ENCODE data around the gene GABARAP.

The GABARAP gene

DNA sequence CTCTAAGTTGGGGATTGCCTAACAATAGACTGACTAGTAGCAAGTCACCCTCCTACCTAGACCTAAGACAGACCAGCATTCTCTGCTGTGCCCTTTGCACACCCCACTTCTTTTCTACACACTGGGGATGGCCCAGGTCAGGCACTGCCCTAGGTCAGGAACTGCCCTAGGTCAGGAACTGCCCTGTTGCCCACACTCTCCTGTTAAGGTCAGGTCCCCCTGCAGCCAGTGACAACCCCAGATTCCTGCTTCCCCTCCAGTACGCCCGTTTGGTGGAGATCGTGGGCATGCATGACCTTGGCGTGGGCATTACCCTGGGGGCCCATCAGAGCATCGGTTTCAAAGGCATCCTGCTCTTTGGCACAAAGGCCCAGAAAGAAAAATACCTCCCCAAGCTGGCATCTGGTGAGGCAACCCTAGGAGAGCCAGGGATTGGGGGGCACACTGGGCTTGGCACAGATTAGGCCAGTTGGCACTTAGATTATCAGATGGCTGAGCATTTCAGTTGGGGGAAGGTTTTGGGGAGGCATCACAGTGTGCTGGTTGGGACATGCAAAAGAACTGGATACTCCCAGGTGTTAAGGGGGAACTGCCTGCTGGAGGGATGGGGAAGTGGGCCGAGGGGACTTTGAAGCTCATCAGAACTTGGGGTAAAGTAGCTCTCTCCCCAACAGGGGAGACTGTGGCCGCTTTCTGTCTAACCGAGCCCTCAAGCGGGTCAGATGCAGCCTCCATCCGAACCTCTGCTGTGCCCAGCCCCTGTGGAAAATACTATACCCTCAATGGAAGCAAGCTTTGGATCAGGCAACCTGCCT, 20.8 kb downstream of the GABARAP start:
- DNase-seq = no peak

DNA sequence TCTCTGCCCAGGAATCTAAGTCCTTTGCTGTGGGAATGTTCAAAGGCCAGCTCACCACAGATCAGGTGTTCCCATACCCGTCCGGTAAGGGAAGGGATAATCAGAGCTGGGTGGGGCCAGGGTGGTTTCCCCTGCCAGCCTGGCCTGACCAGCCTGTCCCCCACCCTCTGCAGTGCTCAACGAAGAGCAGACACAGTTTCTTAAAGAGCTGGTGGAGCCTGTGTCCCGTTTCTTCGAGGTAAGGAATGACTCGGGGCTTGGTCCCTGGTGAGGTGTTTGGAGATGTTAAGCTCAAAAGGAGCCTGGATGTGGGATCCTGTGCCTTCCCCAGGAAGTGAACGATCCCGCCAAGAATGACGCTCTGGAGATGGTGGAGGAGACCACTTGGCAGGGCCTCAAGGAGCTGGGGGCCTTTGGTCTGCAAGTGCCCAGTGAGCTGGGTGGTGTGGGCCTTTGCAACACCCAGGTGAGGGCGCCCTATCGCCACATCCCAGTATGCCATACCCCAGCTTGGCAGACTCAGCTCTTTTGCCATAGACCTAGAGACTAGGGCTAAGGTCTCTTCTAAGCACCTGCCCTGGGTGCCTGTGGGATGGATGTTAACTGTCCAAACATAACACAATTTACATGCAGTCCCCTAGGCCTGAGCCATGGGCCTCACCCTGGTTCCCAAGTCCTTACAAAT, 21.5 kb downstream of the GABARAP start:
- peak; percentile 64 for DNase-seq

DNA sequence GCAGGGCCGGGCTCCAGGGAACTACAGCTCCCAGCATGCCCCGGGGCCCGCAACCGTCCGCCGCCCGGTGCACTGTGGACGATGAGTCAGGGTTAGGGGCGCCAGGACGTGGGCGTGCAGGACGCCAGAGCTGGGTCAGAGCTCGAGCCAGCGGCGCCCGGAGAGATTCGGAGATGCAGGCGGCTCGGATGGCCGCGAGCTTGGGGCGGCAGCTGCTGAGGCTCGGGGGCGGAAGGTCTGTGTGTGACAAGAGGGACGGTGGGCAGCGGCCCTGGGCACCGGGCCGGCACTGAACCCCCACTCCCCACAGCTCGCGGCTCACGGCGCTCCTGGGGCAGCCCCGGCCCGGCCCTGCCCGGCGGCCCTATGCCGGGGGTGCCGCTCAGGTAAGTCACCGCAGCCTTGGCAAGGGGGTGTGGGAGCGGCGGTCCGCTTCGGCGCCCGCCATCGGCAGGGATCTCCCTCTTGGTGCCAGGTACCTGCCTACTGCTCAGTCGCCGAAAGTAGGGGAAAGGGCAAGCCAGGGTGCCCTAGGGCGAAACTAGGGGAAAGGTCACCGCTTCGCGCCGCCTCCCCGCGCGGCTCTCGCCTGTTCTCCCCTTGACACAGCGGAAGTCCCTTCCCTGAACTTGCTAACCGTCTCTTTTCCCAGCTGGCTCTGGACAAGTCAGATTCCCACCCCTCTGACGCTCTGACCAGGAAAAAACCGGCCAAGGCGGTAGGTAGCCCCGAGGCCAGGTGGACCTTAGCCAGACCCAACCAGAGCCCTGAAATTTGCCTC, 22.2 kb downstream of the GABARAP start, which contains the start of the genes ACADVL and DLG4:
Gene ACADVL (plus strand): TSS at position 127 of the 781 bp plus-strand sequence. CDS start 47 bp downstream, at position 174.
Gene DLG4 (minus strand): TSS at position 25 of the 781 bp plus-strand sequence.
- DNase-seq = peak; percentile 81

DNA sequence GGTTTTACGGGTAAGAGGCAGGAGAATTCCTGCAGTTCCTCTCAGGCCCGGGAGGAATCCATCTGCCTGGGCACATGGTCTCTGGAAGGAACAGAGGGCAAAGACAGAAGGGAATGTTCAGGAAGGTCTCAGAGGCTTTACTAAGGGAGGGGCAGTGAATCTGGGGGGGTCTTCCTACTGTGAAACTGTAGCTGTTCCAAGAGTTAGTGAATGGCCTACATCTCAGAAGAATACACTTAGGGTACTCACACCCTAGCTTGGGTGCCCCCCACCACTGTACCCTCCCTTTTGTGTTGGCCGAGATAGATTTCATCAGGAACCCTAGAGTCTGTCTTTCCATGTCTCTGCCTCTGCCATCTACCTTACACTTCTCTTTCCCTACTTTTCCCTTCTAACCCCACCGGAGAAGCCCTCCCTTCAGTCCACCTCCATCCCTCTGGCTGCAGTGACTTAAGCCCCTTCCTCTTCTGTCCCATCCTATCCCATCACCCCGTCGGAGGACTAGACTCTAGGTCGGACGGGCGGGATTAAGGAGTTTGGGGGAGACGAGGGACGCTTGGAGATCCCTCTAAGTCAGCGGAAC, 22.9 kb downstream of the GABARAP start:
- no peak for DNase-seq

DNA sequence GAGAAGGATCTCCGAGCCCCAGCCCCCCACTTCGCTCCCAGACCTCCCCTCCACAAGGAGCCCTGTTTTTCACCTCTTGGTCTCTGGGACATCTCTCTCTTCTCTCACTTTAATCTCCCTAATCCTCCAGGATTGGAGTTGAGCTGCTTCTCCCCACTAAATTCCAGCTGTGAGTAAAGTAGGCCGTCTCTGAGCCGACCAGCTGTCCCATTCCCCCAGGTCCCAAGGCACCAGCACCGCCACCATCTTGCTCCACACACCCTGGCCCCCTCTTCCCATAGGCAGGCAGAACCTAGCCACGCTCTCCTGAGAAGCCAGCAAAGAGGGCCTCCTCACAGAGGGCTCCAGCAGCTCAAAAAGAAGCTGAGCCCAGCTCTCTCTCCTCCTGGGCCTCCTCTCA, 23.5 kb downstream of the GABARAP start:
- DNase-seq = no peak

DNA sequence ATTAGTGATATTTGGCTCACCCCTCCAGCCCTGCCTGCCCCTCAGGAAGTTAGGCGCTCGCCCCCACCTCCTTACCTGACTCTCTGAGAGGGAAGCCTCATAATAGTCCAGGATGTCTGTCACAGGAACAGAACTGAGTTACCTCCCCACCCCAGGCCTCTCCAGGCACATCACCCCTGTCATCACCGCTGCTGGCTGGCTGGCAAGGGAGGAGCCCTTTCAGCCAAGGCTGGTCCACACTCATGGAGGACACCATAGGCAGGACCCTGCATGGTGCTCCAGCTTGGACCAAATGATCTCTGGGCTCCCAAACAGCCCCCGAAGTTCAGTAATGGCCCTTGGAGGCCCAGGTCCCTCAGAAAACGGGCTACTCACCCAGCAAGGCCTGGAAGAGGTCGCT, 24.1 kb downstream of the GABARAP start:
- no peak for DNase-seq

DNA sequence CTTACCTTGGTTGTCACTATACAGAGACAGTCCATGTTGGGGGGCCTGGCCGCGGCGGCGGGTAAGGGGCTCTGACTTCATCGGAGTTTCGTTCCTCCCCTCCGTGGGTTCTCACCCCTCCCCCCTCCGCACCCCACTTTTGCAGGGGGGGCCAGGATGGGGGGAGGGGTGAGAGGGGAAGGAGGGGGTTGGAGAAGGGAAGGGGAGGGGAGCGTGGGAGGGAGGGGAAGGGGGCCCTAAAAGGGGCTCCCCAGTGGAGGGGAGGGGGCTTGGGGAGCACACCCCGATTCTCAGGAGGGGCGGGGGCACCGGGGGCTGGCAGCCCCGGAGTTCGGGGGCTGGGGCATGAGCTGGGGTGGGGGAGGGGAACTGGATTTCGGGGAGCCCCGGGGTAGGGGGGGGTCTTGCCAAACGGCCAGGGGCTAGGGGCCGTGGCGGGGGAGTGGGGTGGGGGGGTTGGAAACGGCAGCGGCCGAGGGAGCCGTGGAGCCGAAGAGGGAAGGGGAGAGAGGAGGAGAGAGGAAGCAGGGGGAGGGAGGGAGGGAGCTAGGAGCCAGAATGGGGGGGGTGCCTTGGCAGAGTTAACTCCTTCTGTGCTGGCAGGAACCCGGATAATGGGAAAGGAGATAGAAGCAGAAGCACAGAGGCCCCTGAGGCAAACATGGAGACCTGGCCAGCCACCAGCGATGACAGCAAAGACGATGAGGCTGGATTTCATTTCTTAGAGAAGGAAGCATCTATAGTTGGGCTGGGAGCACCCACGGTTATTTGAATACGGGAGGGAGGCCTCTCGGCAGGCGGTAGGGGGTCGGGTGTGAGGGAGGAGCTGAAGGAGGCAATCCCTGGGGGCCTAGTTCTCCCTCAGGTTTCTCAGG, 24.9 kb downstream of the GABARAP start:
- no peak for DNase-seq

DNA sequence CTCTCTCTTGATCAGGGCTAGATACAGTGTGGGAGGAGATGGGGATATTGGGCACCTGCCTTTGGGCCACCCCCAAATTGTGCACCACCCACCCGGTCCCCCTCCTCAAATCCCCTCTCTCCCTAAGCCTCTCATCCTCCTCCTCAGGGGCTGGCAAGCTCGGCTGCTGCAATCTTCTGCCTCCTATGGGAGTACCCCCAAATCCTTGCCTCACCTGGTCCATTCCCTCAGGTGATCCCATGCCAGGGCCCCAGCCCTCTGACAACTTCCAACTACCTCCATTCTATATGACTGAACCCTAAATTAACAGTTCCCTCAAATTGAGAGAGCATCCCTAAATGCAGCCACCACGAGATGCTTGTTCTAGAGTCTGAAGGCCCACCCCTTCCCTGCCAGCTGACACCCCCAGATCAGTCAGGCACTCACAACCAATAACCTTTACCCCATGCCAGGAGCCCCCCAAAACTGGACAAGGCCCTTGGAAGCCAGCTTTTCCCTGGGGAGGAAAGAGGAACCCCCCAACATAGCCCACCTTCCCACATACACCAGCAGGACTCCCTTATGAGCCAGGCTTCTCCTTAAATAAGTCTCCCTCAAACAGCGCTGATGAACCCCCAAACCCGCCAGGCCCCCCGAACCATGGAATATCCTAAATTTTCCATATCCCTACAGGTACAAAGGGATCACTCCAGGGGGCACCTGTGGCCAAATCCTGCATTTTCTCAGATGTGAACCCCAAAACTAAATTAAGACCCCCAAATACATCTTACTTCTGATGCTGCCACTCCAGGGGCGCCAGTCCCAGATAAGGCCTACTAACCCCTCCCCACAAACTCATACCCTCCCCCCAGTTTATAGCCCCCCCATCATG, 25.8 kb downstream of the GABARAP start:
- DNase-seq = no peak

DNA sequence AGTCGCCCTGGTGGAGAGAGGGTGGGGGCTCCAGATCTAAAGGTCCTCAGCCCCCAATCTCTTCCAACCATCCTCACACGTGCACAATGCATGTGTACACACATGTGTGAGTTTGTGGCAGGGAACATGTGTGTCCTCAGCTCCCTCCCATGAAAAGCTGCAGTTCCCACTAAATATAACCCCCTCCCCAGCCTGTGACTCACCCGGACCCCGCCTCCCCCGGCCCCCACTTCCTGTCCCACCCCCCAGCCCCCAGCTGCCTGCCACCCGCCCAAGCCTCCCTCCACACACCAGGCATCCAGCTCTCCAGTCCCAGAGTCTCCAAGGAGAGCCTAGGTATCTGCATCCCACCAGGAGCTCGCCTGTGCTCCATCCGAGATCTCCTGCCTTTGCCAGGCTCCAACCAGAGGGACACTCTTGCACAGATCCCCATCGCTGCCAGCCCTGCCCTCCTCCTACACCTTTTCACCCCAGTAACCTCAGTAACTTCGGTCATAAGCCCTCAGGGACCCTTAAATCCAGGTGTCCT, 26.5 kb downstream of the GABARAP start:
- DNase-seq = no peak

DNA sequence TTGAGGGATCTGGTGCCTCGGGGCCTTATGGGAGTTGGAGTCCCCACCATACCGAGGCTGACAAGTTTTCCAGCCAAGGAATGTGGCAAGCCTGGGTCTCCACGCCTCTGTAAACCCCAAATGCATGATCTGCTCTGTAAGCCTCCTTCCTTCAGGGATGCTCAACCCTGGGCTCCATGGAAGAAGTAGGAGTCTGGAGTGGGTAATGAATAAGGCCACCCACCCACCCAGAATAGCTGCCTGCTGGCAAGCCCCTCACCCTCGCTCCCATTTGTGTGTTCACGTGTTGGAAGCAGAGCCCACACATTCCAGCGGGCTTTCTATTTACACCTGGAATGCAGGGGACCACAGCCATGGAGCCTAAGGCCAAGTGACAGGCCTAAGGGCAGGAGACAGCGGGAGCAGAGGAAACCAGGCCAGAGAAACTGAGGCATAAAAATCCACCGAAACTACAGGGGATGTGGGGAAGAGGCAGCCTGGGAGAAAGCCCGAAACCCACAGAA, 27.1 kb downstream of the GABARAP start:
- DNase-seq = no peak

DNA sequence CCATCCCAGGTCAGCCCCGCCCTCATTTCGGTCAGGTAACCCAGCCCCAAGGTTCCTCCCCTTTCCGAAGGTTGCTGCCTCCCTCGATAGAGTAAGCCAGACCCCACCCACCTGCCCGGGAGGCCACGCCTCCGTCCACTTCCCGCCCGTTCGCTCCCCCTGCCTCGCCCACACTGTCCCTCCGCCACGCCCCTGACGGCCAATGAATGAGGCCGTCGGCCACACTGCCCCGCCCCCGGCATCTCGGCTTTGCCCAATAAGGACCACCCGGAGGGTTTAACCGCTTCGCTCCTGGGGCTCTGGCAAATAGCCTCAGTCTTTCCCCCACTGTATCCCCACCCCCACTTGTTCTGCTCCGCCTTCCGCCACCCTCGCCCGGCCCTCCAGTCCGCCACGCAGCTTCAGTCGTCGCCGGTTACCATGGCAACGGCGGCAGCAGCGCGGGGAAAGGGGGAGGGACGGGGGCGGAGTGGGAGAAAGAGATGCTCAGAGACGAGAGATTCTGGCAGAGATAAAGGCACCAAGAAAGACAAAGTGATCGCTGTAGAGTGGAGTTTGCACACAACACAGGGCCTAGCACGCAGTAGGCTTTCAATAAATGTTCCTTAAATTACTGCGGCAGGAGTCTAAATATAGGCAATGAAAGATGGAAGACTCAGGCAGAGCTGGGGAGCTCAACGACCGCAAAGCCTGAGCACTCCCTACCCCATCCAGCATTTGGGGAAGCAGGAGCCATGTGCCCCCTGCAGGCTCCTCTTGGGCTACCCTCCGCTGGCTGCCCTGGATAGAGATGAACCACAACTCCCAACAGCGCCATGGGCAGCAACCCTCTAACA, 27.7 kb downstream of the GABARAP start:
- DNase-seq = peak; percentile 99

DNA sequence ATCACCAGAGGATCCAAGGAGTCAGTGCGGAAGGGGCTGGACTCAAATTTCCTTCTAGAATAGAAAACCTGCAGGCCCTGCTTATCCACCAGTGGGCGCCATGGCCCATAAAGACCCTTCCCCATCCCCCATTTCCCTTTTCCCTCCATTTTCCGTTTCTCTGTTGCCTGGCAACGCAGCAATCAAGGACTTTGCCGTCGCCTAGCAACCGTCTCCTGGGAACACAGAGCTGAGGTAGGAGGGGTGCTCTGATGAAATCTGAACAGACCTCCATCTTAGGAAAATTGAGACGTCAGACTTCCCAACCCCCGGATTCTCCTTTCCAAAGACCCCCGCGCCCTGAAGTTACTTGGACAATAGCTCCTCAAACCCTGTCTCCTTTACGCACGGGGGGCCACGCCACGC, 28.4 kb downstream of the GABARAP start:
- DNase-seq = no peak

DNA sequence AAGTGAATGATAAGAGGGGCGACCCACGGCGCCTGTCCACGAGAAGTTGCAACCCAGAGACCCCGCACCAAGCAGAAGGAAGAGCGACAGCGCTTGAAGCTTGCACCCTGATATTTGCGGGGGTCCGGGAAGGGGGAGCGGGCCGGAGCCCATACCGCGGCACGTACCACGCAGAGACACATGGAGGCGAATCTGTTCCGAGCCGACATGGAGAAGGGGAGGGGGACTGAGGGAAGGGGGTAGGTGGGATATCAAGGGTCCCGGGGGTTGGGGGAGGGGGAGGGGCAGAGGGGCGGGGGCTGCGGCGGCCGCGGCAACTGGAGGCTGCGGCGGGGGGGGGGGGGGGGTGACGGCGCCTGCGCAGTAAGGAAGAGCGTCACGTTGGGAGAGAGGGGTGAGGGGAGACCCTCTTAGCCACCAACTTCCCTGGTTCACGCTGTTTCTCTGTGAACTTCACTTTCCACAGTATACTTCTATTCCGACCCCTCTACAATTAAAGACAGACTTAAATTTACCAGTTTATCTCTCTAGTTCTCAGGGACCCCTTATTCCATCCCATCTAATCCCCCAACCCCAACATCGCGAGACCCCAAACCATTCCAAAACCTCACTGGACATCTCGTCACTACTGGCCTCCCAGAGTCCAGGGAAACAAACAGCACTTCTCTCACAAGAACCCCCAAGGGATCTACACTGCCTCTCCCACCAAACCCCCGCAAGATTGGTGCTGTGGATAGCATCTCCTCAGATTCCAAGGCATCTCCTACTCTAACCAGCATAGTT, 30.6 kb downstream of the GABARAP start:
- no peak for DNase-seq

DNA sequence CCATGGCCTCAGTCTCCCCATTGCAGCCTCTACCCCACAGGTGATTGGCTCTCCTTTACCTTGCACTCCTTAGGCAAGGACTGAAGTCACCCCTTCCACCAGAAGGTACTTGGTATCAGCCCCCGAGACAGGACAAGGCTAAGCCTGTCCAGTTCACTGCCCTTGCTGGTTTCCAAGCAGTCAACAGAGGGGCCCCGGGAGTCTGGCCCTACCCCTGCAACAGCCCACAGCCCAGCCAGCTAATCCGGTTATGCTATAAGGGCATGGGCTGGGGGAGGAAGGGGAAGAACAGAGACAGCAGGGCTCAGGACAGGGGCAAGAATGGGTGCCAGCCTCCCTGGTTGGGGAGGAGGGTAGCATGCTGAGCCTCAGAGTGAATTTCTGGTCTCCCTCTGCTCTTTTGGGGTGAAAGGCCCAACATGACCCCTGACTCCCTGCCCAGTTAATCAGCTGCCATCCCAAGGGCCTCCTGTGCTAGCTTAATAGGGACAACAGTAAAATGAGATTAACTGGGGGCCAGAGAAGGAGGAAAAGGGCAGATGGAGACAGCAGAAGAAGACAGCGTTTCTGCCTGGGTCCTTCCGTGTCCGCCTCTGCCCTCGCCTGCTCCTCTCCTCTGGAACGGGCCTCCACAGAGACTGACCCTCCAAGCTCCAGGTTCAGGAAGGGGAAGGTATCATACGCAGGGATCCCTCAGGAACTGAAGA, 33.3 kb downstream of the GABARAP start:
- no peak for DNase-seq

DNA sequence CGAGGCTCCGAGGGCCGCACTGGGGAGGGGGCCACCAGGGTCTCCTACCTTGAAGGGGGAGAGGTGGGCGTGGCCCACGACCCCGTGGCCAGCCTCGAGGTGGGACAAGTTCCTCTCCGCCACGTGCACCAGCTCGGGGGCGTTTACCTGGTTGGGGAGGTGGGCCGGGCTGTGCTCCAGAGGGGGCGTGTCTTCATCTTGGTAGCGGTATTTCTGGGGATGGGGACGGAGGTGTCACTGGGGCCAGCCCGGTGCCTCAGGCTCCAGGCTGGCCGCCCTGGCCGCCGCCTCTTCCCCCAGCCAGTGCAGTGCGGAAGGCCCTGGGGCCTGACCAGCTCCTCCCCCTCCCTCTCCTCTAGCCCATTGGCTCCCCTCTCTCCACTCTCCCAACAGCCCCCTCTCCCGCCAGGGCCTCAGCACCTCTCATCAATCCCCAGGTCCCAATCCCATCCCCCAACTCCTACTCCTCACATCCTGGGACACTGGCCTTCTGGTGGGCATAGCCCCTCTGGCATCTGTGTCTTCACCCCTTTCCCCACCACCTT, 34.1 kb downstream of the GABARAP start:
- DNase-seq = no peak

DNA sequence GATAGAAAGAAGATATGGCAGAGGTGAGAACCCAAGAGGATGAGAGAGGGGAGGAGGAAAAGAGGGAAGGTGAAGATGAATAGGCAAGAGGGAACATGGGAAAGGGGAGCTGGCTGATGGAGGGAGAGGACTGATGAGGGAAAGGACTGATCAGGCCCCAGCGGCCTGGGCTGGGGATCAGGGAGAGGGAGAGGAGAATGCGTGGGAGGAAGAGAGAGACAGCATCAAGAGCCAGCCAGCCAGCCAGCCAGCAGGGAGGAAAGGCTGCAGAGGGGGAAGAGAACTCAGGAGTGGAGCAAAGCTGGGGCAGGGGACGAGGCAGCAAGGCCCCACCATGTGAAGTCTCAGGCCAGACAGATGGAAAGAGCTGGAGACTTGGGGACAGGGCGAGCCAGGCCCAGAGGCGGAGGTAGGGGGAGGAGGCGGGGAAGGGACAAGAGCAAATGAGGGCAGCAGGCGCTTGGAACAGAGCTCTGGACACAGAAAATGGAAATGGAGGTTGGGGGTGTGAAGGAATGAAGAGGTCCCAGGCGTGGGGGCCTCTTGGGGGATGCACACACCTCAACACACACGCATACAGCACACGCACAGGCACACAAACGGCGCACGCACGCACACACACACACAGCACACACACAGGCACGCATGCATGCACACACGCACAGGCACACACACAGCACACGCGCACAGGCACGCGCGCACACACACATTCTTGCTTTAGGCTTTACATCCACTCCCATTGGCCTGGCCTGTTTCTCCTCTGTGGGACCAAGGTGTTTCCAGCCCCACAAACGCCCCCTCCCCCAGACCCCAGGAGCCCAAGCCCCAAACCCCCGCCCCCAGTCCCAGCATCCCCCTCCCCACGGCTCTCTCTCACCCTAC, 34.9 kb downstream of the GABARAP start:
- DNase-seq = no peak

DNA sequence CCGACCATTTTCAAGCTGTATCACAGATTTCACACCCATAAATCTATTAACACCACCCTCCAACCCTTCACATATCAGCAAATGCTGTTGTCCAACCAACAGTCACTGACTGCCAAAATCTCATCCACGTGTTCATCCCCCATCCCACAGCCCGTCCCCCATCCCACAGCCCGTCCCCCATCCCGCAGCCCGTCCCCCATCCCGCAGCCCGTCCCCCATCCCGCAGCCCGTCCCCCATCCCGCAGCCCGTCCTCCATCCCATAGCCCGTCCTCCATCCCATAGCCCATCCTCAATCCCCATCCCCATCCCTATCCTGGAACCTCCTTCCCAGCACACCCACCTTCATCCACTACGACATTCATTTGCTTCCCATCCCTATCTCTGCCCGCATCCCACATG, 36.7 kb downstream of the GABARAP start:
- no peak for DNase-seq

Data from stimulated activated CD4-positive, alpha-beta T cell treated with anti-CD3 and anti-CD28 coated beads, Interleukin-4, amount 100 ng/mL, for 24 hours (primary cell).